GM18526 (cell line): ENCODE results near the gene WDR72.

ENCODE experiments used
- POLR2A ChIP-seq: IDR thresholded peaks from 3 replicates; pipeline ENCODE4 v1.6.1; 2011; ENCODE audit not compliant: insufficient read length; ENCODE audit errors: extremely low read depth

WDR72 gene

GRCh38 chr15:53648934-53649333 is 110.5 kb downstream of the WDR72 start:
- TF ChIP-seq POLR2A, result no peak

- no peak for TF ChIP-seq POLR2A
Observed at GRCh38 chr15:53644660-53645059, 114.8 kb downstream of the WDR72 start.

GRCh38 chr15:53634517-53635106 is 124.9 kb downstream of the WDR72 start:
- TF ChIP-seq POLR2A, result no peak

GRCh38 chr15:53627279-53627678 is 132.2 kb downstream of the WDR72 start:
- no peak for TF ChIP-seq POLR2A

- TF ChIP-seq POLR2A, result no peak
Observed at GRCh38 chr15:53625962-53626845, 133.3 kb downstream of the WDR72 start.

- TF ChIP-seq POLR2A, result no peak
Observed at GRCh38 chr15:53625260-53625659, 134.2 kb downstream of the WDR72 start.

- no peak for TF ChIP-seq POLR2A
Observed at GRCh38 chr15:53618461-53618860, 141.0 kb downstream of the WDR72 start.

GRCh38 chr15:53611145-53611920 is 148.1 kb downstream of the WDR72 start:
- TF ChIP-seq POLR2A, result no peak

- TF ChIP-seq POLR2A, result no peak
Observed at GRCh38 chr15:53591041-53591440, 168.4 kb downstream of the WDR72 start.

- TF ChIP-seq POLR2A, result no peak
Observed at GRCh38 chr15:53590380-53590779, 169.1 kb downstream of the WDR72 start.

GRCh38 chr15:53589520-53590057 is 169.9 kb downstream of the WDR72 start:
- TF ChIP-seq POLR2A, result no peak

- no peak for TF ChIP-seq POLR2A
Observed at GRCh38 chr15:53588773-53589172, 170.7 kb downstream of the WDR72 start.

GRCh38 chr15:53586799-53587198 is 172.7 kb downstream of the WDR72 start:
- no peak for TF ChIP-seq POLR2A

- no peak for TF ChIP-seq POLR2A
Observed at GRCh38 chr15:53581513-53581912, 177.9 kb downstream of the WDR72 start.

- no peak for TF ChIP-seq POLR2A
Observed at GRCh38 chr15:53580366-53580765, 179.1 kb downstream of the WDR72 start.
